ENCODE measurements around the gene MAN1A1.
"Not testable (repeated sequence)": the region's sequence is repeated elsewhere in the genome, so short reads cannot be mapped to it uniquely, and the experiment has no call there.

The MAN1A1 gene

GRCh38 chr6:119349361-119350201, at the start of gene MAN1A1:
Gene MAN1A1 (minus strand): TSS chr6:119349761. CDS start chr6:119349065, 696 bp downstream.
- no peaks in the 10 kb centered on the region for H3K9me3 Mint-ChIP-seq
- peak within 1 kb of the TSS; percentile 76 to 93 for H3K4me3 Mint-ChIP-seq
- H3K27ac Mint-ChIP-seq, result peak within 1 kb of the TSS; percentile 89 to 92
- ATAC-seq (peak; percentile 86), DNase-seq (peak; percentile 91 to 93)
- no peaks in the 10 kb centered on the region for H3K27me3 Mint-ChIP-seq
- H3K4me1 Mint-ChIP-seq, result peaks cover 48% of the 10 kb centered on the region

GRCh38 chr6:119395192-119395591, 45.6 kb upstream of the MAN1A1 start:
- Mint-ChIP-seq H3K27ac (no peak overlapping the region), H3K4me3 (no peak overlapping the region), H3K4me1 (no peaks in the 10 kb centered on the region), H3K27me3 (no peaks in the 10 kb centered on the region), H3K9me3 (peaks cover 7 to 16% of the 10 kb centered on the region in 2 donors)
- ATAC-seq (no peak), DNase-seq (no peak)

- no peaks in the 10 kb centered on the region for H3K27me3 Mint-ChIP-seq
- H3K4me1 Mint-ChIP-seq, result no peaks in the 10 kb centered on the region
- ATAC-seq, result no peak
- H3K4me3 Mint-ChIP-seq, result no peak overlapping the region
- H3K27ac Mint-ChIP-seq, result no peak overlapping the region
- DNase-seq, result no peak
- peaks cover 0 to 10% of the 10 kb centered on the region in 2 donors for H3K9me3 Mint-ChIP-seq
These were observed 40.8 kb upstream of the MAN1A1 start for GRCh38 chr6:119390247-119390793.

- no peaks in the 10 kb centered on the region for H3K27me3 Mint-ChIP-seq
- H3K27ac Mint-ChIP-seq, result no peak overlapping the region
- no peak overlapping the region for H3K4me3 Mint-ChIP-seq
- ATAC-seq (no peak), DNase-seq (no peak)
- H3K4me1 Mint-ChIP-seq, result no peaks in the 10 kb centered on the region
- peaks cover 14 to 23% of the 10 kb centered on the region in 2 donors for H3K9me3 Mint-ChIP-seq
These were observed 36.4 kb upstream of the MAN1A1 start for GRCh38 chr6:119385994-119386393.

GRCh38 chr6:119384444-119384843, 34.9 kb upstream of the MAN1A1 start:
- no peak overlapping the region for H3K27ac Mint-ChIP-seq
- DNase-seq, result no peak
- no peaks in the 10 kb centered on the region for H3K4me1 Mint-ChIP-seq
- H3K4me3 Mint-ChIP-seq, result no peak overlapping the region
- ATAC-seq, result no peak
- peaks cover 23 to 38% of the 10 kb centered on the region in 2 donors for H3K9me3 Mint-ChIP-seq
- H3K27me3 Mint-ChIP-seq, result no peaks in the 10 kb centered on the region

- Mint-ChIP-seq H3K4me1 (no peaks in the 10 kb centered on the region), H3K27ac (no peak overlapping the region), H3K9me3 (peaks cover 13 to 50% of the 10 kb centered on the region in 2 donors), H3K27me3 (no peaks in the 10 kb centered on the region), H3K4me3 (no peak overlapping the region)
- no peak for DNase-seq
- no peak for ATAC-seq
These were observed 30.2 kb upstream of the MAN1A1 start for GRCh38 chr6:119379809-119380208.

- not testable (repeated sequence) for H3K27ac Mint-ChIP-seq, ATAC-seq, H3K4me1 Mint-ChIP-seq, H3K4me3 Mint-ChIP-seq, DNase-seq, H3K27me3 Mint-ChIP-seq
- H3K9me3 Mint-ChIP-seq, result peaks cover 9 to 35% of the 10 kb centered on the region in 2 donors
These were observed 27.5 kb upstream of the MAN1A1 start for GRCh38 chr6:119377043-119377442.

- H3K9me3 Mint-ChIP-seq, result peaks cover 5 to 13% of the 10 kb centered on the region in 2 donors
- H3K4me1 Mint-ChIP-seq, result no peaks in the 10 kb centered on the region
- no peak overlapping the region for H3K27ac Mint-ChIP-seq
- no peak for DNase-seq
- no peak overlapping the region for H3K4me3 Mint-ChIP-seq
- H3K27me3 Mint-ChIP-seq, result no peaks in the 10 kb centered on the region
- ATAC-seq, result no peak
These were observed 20.5 kb upstream of the MAN1A1 start for GRCh38 chr6:119370080-119370479.

GRCh38 chr6:119368921-119369320, 19.4 kb upstream of the MAN1A1 start:
- ATAC-seq (no peak), DNase-seq (no peak)
- no peaks in the 10 kb centered on the region for H3K4me1 Mint-ChIP-seq
- no peak overlapping the region for H3K4me3 Mint-ChIP-seq
- H3K27ac Mint-ChIP-seq, result no peak overlapping the region
- no peaks in the 10 kb centered on the region for H3K27me3 Mint-ChIP-seq
- peaks cover 10 to 19% of the 10 kb centered on the region in 2 donors for H3K9me3 Mint-ChIP-seq

GRCh38 chr6:119361209-119361608, 11.6 kb upstream of the MAN1A1 start:
- H3K27me3 Mint-ChIP-seq, result no peaks in the 10 kb centered on the region
- peaks cover 18% of the 10 kb centered on the region for H3K4me1 Mint-ChIP-seq
- peak overlapping the region in 1 of 2 donors; percentile 22 for H3K27ac Mint-ChIP-seq
- ATAC-seq (no peak), DNase-seq (no peak)
- H3K9me3 Mint-ChIP-seq, result peaks cover 10 to 12% of the 10 kb centered on the region in 2 donors
- H3K4me3 Mint-ChIP-seq, result no peak overlapping the region

GRCh38 chr6:119360262-119360915, 10.8 kb upstream of the MAN1A1 start:
- DNase-seq, result no peak
- peak; percentile 43 for ATAC-seq
- Mint-ChIP-seq H3K27me3 (no peaks in the 10 kb centered on the region), H3K4me3 (peak overlapping the region in 1 of 2 donors; percentile 21), H3K27ac (peak overlapping the region in 1 of 2 donors; percentile 64), H3K4me1 (peaks cover 18% of the 10 kb centered on the region), H3K9me3 (peaks cover 8 to 9% of the 10 kb centered on the region in 2 donors)

GRCh38 chr6:119355890-119356289, 6.3 kb upstream of the MAN1A1 start:
- Mint-ChIP-seq H3K4me1 (peaks cover 35% of the 10 kb centered on the region), H3K9me3 (no peaks in the 10 kb centered on the region), H3K27ac (no peak overlapping the region), H3K27me3 (no peaks in the 10 kb centered on the region), H3K4me3 (no peak overlapping the region)
- ATAC-seq, result no peak
- no peak for DNase-seq

GRCh38 chr6:119355157-119355556, 5.6 kb upstream of the MAN1A1 start:
- Mint-ChIP-seq H3K27me3 (no peaks in the 10 kb centered on the region), H3K4me1 (peaks cover 28% of the 10 kb centered on the region), H3K9me3 (no peaks in the 10 kb centered on the region), H3K27ac (no peak overlapping the region), H3K4me3 (no peak overlapping the region)
- ATAC-seq (no peak), DNase-seq (no peak)

- no peak for DNase-seq
- Mint-ChIP-seq H3K27me3 (no peaks in the 10 kb centered on the region), H3K4me1 (peaks cover 21% of the 10 kb centered on the region), H3K4me3 (no peak overlapping the region), H3K27ac (no peak overlapping the region), H3K9me3 (no peaks in the 10 kb centered on the region)
- no peak for ATAC-seq
These were observed 4.1 kb upstream of the MAN1A1 start for GRCh38 chr6:119353696-119354095.

- H3K4me3 Mint-ChIP-seq, result peak overlapping the region in 1 of 2 donors; percentile 62
- H3K27ac Mint-ChIP-seq, result no peak overlapping the region
- H3K9me3 Mint-ChIP-seq, result no peaks in the 10 kb centered on the region
- H3K4me1 Mint-ChIP-seq, result peaks cover 27% of the 10 kb centered on the region
- no peaks in the 10 kb centered on the region for H3K27me3 Mint-ChIP-seq
- ATAC-seq (no peak), DNase-seq (no peak)
These were observed 2.4 kb upstream of the MAN1A1 start for GRCh38 chr6:119352001-119352400.

GRCh38 chr6:119350952-119351372, 1.4 kb upstream of the MAN1A1 start:
- ATAC-seq (no peak), DNase-seq (no peak)
- Mint-ChIP-seq H3K4me1 (peaks cover 37% of the 10 kb centered on the region), H3K27me3 (no peaks in the 10 kb centered on the region), H3K27ac (peak overlapping the region; percentile 62 to 89), H3K9me3 (no peaks in the 10 kb centered on the region), H3K4me3 (peak overlapping the region; percentile 76 to 93)
